NCI-H1436 treated with DMSO at 0.1 percent for 48 hours (cell line): Measurements from ENCODE around the gene CEP152.
"Not testable (repeated sequence)": the region's sequence is repeated elsewhere in the genome, so short reads cannot be mapped to it uniquely, and the experiment has no call there.

Source experiments
- DNase-seq: peaks from one replicate; lab custom pipeline; 2025; lab: John Stamatoyannopoulos, UW

The CEP152 gene

DNA sequence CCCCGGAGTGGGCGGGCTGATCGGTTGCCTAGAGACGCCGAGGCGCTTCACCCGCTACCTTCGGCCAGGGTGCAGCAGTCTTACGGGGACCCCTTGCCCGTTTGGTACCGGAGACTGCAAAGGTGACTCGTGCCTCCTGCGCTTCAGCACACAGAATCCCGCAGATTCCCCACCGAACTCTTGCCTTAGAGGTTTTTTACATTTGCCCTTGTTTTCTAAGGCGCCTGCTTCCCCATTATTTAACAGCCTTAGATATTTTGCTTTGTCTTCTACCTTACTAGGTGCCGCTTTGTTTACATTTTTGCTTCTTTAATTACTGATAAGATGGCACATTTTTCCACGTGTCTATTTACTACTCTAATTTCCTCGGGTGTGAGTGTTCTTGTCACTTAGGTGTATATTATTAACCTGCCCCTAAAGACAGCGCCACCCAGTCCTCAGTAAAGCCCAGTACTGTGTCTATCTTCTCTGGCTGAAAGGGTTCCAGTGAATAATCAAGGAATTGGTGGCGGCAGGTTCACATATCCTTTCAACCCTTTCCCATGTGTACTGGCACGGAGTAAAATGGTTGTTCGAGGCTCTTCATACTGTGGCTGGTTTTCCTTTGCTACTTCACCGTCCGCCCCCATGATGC is 573 bp upstream of the CEP152 start:
- no peak for DNase-seq

DNA sequence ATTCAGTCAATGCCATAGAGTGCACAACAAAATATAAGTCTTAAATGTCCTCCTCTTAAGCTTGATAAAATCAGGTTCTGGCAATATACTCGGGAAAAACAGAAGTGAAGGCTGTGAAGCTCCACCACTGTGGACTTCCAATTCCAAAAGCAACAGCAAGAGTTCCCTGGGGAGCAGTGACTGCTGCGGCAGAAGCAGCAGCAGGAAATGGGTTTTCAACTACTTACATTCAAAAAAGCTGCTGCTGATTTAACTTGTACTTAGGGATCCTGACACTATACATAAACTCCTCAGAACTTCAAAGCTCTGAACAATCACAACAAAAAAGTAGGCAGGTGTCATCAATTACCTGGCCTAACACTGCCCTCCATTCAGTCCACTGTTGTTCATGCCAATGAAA is 4.7 kb downstream of the CEP152 start:
- peak; percentile 29 for DNase-seq

DNA sequence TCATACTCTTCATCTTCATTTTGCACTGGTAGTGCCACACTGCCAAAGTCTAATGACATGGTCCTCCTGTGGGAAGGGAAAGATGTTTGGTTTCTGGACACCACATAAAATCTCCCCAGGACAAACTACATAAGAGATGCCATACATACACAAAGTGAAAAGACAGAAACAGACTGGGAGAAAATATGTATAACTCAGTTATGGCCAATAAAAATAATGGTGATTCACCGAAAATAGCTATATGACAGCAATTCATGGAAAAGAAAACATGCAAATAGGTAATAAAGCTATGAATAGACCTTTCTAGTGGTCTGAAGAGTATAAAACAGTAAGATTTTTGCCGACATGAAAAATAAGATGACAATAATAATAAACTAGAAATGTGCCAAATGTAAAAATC is 5.3 kb downstream of the CEP152 start:
- no peak for DNase-seq

DNA sequence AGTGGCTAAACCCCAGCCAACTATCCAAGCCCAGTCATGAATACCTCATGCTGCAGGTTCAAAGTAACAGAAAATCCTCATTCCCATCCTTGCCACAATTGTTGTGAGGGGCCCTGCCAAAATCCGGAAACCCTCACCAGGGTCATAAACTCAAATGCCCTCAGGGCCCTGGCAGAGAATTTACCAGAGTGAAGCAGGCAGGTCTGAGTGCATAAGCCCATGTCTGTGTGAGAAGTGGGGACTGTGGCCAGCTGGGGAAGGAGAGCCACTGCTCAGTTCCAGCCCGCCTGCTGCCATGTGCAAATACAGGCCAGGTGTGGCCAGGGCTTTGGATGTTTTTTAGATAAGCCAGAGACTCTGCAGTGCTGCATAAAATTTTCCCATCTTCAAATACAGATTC is 7.0 kb downstream of the CEP152 start:
- no peak for DNase-seq

- DNase-seq, result no peak
These were observed 8.0 kb downstream of the CEP152 start for GRCh38 chr15:48802867-48803266.

GRCh38 chr15:48802257-48802656 is 8.6 kb downstream of the CEP152 start:
- no peak for DNase-seq

DNA sequence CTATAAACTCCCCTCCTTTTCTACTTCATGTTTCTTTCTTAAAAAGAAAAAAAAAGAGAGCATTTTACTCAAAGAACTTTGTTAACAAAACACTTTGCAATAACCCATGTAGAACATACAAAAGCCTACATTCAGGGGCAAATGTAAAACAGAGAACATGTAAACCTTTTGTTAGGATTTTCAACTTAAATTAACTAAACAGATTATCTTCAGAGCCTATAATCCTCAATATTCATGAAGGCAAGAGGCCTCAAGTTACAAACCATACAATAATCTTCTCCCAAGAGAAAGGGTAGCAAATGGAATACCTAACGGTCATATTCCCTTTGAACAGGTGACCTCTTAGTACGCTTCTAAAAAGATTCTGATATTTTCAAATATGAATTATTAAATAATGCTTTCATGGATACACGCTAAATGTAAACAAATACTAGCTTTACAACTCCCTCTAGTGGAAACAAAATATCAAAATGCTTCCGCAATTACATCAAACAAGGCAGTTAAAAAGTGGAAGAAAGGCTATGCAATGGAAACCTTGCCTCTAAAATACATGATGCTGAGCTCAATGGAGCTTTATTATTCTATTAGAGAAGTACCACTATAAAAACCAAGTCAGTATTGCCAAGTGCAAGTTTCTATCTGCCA is 9.9 kb downstream of the CEP152 start:
- DNase-seq, result peak; percentile 81

DNA sequence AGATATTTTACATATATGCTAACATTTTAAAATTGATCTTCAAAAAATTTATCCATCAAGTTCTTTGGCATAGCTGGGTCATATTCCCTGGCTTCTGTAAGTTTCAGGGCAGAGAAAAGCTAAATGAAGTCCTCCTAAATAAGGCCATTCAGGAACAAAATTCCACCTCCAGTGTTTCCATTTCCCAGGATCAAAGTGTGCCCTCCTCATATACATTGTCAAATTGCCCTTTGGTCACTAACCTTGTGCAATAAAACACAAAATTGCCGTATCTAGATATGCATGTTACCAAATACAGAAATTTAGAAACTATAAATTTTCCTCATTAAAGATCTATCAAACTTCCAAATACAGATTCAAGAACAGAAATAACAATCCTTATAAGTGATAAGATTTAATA is 10.6 kb downstream of the CEP152 start:
- no peak for DNase-seq

DNA sequence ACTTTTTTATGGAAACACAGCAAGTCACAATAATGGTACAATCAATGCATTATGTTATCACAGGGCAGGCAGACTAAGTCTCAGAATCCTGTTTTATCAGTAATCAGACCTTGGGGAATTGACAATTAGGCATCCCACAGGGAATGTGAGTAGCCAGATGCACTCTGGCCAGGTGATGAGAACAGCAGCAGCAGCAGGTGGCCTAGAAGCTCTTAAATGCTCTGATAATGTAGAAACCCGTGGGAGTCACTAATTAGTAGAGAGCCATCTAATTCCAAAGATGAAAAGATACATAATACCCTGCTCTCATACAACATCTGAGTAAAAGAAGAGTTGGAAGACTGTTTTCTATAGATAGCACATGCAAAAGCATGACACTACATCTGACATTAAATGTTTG is 12.6 kb downstream of the CEP152 start:
- peak; percentile 87 for DNase-seq

- DNase-seq, result no peak
These were observed 13.9 kb downstream of the CEP152 start for GRCh38 chr15:48796930-48797329.

GRCh38 chr15:48796521-48796920 is 14.3 kb downstream of the CEP152 start:
- no peak for DNase-seq

DNA sequence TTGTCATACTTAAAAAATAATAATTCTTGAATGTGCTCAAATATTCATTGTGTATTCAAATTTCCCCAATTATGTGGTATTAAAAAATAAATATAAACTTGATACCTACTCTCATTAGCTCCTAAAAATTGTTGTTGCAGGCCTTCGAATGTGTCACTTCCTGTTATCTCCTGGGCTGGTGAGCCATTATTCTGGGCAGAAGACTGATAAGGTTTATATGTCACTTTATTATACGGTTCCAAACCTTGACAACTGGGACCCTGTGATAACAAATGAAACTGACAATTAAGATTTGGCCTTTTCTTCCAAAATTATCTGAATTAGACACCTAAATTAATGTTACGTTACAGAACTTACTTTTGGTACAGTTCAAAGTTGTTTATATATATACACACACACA is 15.0 kb downstream of the CEP152 start:
- no peak for DNase-seq

- no peak for DNase-seq
These were observed 16.2 kb downstream of the CEP152 start for GRCh38 chr15:48794697-48795134.

DNA sequence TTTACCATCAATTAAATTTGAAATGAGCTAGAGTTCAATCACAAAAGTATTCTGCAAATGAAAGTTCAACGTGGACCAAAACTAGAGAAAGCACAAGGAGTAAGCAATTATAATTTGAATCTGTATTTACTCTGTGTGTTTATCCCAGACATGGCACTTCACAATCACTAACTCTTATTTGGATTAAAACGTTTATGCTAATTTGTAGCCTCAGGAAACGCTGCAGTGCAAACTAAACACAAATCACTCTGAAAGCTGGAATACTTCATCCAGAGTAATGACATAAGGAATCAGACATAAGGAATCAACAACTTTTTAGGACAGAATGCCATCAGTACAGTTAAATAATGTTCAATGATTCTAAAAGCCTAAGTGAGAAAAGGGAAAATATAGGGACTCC is 18.5 kb downstream of the CEP152 start:
- DNase-seq, result no peak

GRCh38 chr15:48790466-48791115 is 20.3 kb downstream of the CEP152 start:
- DNase-seq, result not testable (repeated sequence)

GRCh38 chr15:48785712-48786111 is 25.2 kb downstream of the CEP152 start:
- DNase-seq, result no peak

DNA sequence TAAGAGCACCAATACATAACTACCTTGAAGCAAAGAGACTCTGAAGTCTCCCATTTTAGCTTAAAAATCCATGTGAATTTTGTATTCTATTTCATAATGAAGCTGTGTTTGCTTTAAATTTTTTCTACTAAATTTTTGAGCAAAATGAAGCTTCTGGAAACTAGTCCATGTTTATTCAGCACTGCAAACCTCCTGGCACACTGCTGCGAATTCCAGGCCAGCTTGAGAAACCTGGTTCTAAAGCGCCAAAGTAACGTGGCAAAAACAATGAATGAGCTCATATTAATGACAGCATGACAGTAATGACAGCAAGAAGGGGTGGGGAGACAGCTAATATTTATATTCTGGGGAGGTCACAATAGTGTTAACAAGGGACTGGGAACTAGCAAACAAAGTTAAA is 25.7 kb downstream of the CEP152 start:
- DNase-seq, result no peak

DNA sequence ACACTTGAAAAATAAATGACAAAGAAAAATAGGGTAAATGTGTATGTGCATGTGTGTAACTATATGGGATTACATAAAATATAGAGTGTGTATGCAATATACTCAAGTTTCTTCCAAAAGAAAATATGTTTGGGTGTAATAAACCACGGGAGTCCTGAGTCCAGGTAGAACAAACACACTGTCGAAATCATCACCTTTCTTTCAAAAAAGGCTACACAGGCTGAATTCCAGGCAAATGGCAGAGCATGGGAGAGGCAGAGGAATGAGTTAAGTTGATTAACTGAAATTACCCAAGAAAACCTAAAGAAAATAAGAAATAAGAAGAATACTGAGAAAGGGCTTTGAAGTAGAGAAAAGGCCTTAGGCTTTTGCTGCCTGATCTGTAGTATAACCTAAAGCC is 26.1 kb downstream of the CEP152 start:
- DNase-seq, result no peak

- no peak for DNase-seq
These were observed 28.0 kb downstream of the CEP152 start for GRCh38 chr15:48782911-48783310.

- no peak for DNase-seq
These were observed 29.3 kb downstream of the CEP152 start for GRCh38 chr15:48781481-48782081.

- DNase-seq, result no peak
These were observed 29.9 kb downstream of the CEP152 start for GRCh38 chr15:48781017-48781416.

DNA sequence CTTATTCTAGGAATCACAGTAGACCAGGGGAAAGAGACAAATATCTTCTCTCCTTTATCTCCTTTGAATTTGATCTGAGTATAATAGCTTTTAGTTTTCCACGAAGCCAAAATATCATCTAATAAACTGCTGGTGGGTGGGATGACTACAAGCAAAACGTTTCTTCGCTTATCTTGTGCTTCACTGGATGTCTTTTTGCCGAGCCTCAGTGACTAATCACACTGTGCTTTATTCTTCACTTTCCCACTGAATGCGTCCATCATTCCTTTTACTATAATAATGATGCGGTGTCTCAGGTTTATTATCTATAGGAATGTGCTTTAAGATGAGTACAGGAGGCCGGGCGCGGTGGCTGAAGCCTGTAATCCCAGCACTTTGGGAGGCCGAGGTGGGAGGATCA is 32.5 kb downstream of the CEP152 start:
- no peak for DNase-seq
